Measurements from ENCODE around the gene TMCO6.

Gene TMCO6

DNA sequence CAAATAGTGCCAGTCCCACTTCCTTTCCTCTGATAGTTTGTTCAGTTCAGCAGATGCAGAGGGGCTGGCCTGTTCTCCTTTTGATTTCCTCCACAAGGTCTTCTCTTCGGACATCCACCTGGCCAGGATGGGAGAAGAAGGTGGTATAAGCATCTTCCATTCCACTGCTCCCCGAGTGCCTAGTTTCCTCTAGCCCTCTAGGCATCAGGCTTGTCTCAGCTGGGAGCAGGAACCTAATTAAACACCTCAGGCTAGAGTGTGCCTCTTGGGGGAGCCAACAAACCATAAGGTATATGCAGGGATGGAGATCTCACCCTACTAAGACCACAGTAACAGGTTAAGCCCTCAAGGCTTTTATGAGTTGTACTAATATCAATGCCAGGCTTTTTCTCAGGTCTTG lies 35.0 kb downstream of the TMCO6 start:
- TF ChIP-seq, protein P1, sequence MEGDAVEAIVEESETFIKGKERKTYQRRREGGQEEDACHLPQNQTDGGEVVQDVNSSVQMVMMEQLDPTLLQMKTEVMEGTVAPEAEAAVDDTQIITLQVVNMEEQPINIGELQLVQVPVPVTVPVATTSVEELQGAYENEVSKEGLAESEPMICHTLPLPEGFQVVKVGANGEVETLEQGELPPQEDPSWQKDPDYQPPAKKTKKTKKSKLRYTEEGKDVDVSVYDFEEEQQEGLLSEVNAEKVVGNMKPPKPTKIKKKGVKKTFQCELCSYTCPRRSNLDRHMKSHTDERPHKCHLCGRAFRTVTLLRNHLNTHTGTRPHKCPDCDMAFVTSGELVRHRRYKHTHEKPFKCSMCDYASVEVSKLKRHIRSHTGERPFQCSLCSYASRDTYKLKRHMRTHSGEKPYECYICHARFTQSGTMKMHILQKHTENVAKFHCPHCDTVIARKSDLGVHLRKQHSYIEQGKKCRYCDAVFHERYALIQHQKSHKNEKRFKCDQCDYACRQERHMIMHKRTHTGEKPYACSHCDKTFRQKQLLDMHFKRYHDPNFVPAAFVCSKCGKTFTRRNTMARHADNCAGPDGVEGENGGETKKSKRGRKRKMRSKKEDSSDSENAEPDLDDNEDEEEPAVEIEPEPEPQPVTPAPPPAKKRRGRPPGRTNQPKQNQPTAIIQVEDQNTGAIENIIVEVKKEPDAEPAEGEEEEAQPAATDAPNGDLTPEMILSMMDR (IDR thresholded peaks at IDR 0.05; ENCODE audit: low read depth, low read length, missing control alignments), result no peak
- DNase-seq (ENCODE audit: extremely low read depth, low read depth), result no peak
- H3K4me3 ChIP-seq (replicated peaks; ENCODE audit: low read depth, low read length), result no peak overlapping the region

DNA sequence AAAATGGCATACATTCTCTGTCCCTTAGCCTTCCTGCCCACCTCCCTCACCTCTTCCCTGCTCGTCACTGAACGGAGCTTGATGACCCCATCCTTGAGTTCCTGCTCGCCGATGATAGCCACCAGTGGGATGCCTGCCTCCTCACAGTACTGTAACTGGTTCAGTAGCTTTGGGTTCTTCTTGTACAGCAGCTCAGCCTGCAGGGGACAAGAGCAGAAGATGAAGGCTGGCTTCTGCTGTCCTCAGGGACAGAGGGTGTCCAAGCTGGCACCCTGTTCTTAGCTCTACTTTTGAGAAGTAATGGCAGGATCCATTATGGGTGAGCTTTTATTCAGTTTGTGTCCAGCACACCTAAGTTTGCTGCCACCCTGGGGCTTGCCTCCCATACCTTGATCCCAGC lies 35.4 kb downstream of the TMCO6 start:
- TF ChIP-seq, protein P1 (IDR thresholded peaks at IDR 0.05; ENCODE audit: low read depth, low read length, missing control alignments), result no peak
- no peak for DNase-seq (ENCODE audit: extremely low read depth, low read depth)
- H3K4me3 ChIP-seq (replicated peaks; ENCODE audit: low read depth, low read length), result no peak overlapping the region

DNA sequence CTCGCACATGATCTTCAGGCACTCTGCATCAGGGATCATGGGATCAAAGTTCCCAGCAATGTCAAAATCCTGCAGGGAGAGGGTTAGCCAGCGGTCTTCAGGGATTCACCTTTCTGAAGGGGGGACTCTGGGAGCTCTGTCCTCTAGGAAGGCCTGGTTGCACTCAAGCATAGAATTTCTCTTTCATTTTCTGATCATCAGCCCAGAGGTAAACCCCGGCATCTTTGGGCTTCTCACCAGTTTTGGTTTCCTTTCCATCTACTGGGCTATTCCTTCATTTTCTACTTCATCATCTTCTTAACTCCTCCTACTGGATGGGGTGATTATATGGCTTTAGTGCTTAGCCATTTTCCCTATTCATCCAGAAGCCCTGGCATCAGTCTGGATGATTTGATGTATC lies 38.7 kb downstream of the TMCO6 start:
- DNase-seq (ENCODE audit: extremely low read depth, low read depth), result no peak
- TF ChIP-seq, protein P1 (IDR thresholded peaks at IDR 0.05; ENCODE audit: low read depth, low read length, missing control alignments), result no peak
- H3K4me3 ChIP-seq (replicated peaks; ENCODE audit: low read depth, low read length), result no peak overlapping the region

DNA sequence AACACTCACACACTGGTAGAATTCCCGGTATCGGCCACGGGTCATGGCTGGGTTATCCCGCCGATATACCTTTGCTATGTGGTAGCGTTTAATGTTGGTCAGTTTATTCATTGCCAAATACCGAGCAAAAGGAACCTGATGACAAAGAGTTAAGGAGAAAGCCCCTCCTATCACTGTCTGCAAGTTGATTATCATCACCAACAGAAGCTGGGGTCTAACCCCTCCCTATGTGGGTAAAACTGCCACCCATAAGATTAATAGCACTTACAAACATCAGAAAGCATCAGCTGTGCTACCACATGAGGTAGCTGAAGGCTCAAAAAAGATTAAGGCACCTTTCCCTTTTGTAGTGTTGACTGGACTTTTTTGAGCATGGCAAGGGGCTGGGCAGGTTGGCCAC lies 39.7 kb downstream of the TMCO6 start:
- H3K4me3 ChIP-seq (replicated peaks; ENCODE audit: low read depth, low read length), result no peak overlapping the region
- DNase-seq (ENCODE audit: extremely low read depth, low read depth), result no peak
- TF ChIP-seq, protein P1 (IDR thresholded peaks at IDR 0.05; ENCODE audit: low read depth, low read length, missing control alignments), result no peak

DNA sequence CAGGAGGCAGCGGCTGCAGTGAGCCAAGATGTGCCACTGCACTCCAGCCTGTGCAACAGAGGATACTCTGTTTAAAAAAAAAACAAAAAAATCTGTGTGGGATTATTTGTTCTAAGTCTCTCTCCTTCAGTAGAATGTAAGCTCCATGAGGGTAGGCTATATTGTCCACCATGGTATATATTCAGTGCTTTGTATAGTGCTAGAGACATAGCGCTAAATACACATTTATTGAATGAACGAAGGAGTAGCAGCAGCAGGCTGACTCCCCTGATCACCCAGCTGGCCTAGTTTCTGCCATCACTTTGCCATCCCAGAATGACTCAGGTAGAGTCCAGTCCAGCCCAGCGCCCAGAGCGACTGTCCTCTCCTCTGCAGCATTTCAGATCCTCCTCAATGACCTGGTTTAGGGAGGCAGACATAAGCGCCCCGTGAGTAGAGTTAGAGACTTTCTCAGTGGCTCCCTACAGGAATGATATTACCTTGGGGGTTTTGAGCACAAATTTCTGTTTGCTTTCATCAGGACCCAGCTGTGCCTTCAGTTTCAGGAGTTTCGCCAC lies 51.2 kb downstream of the TMCO6 start:
- TF ChIP-seq, protein P1 (IDR thresholded peaks at IDR 0.05; ENCODE audit: low read depth, low read length, missing control alignments), result no peak
- no peak for DNase-seq (ENCODE audit: extremely low read depth, low read depth)
- H3K4me3 ChIP-seq (replicated peaks; ENCODE audit: low read depth, low read length), result peak overlapping the region; percentile 95

DNA sequence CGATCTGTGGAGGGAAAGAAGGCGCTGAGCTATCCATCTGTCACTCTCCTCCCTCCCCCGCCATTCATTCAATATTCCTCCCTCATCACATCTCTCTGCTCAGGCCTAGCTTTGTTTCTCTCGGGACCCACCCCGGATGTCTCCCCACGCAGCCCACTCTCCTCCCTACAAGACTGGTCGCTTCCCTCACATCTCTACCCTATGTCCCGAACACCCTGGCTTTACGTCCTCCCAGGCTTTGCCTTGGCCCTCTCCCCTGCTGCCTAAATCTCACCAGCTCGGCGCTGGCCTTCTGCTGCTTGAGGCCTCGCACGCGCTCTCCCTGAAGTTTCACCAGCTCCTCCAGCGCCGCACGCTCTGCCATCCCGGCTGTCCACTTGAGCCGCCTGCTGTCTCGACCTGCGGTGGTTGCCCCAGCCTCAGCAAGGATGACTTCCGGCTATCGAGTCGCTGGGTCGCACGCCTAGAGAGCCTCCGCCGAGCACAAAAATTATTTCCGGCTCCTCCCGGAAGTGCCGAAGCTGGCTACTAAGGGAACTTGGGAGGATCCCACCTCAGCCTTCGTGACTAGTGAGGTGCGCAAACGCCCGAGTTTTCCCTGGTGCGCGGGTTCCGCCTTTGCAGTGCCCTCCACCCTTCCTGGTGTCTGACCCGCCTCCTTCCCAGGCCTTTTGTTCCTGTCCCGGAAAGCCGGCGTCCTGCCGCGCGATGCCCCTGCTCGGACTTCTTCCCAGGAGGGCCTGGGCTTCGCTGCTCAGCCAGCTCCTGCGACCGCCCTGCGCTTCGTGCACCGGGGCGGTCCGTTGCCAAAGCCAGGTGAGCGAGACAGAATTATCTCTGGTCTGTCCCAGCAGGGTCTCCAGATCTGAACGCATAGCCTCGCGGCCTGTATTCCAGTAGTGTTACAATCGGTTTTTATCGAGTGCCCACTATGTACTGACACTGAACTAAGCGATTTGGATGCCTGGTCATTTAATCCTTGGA lies 52.0 kb downstream of the TMCO6 start, which contains the start of the genes HARS1 and HARS2:
TSS of gene HARS1 (minus strand) at position 430 of the 984 bp plus-strand sequence. CDS start at position 364, 66 bp downstream.
TSS of gene HARS2 (plus strand) at position 515 of the 984 bp plus-strand sequence. CDS start at position 709, 194 bp downstream.
- peak; percentile 91 for DNase-seq (ENCODE audit: extremely low read depth, low read depth)
- TF ChIP-seq, protein P1 (IDR thresholded peaks at IDR 0.05; ENCODE audit: low read depth, low read length, missing control alignments), result no peak
- peak within 1 kb of the TSS; percentile 95 for H3K4me3 ChIP-seq (replicated peaks; ENCODE audit: low read depth, low read length)
